Naive thymus-derived CD8-positive, alpha-beta T cell (primary cell): ENCODE results near the gene FZD1. TPM values are rescaled to one million over a fixed set of nuclear protein-coding genes. Genes with fewer than 3 reads are reported as not detected.

Experiments
- ATAC-seq, 2 donors: fragments of 150-1000 bp; cut with Tn5 transposase in 1 of 2; sonication (Bioruptor Pico), chemical (Tn5 transposase) in 1 of 2; 1 replicate in 1 of 2; 2 replicates in 1 of 2; pipeline ENCODE4 v1.10.0; 2021; ENCODE audit warnings: mild to moderate bottlenecking in 2 of 2, moderate library complexity in 2 of 2
- POLR2A ChIA-PET: fragments of 350-600 bp; sonication (Branson Sonifier 250); formaldehyde crosslinking; loops from one replicate; lab custom pipeline; 2021; ENCODE audit warnings: antibody characterized with exemption; lab: Charles Lee
- DNase-seq, 10 donors: peaks; one replicate each; pipeline versions ENCODE4 v3.0.0 to v3.0.0-alpha.2; 2020 to 2022
- H3K27ac Mint-ChIP-seq, 10 donors: one replicate each; pipeline ENCODE4 v1.8.0; 2020 to 2022; ENCODE audit warnings: mild to moderate bottlenecking in 10 of 10, mixed read lengths in 10 of 10, moderate library complexity in 4 of 10, inconsistent platforms in 1 of 10
- H3K27me3 Mint-ChIP-seq, 5 donors: one replicate each; pipeline ENCODE4 v1.8.0; 2021 to 2022; ENCODE audit warnings: mixed read lengths in 5 of 5
- H3K36me3 Mint-ChIP-seq, 3 donors: one replicate each; pipeline ENCODE4 v1.8.0; 2020 to 2022; ENCODE audit warnings: mixed read lengths in 3 of 3, mild to moderate bottlenecking in 2 of 3, inconsistent platforms in 1 of 3
- H3K4me1 Mint-ChIP-seq, 4 donors: one replicate each; pipeline ENCODE4 v1.8.0; 2021 to 2022; ENCODE audit warnings: mixed read lengths in 4 of 4
- H3K4me3 Mint-ChIP-seq, 10 donors: one replicate each; pipeline ENCODE4 v1.8.0; 2020 to 2022; ENCODE audit warnings: mild to moderate bottlenecking in 10 of 10, mixed read lengths in 10 of 10, moderate library complexity in 6 of 10, inconsistent platforms in 1 of 10
- H3K9me3 Mint-ChIP-seq, 9 donors: one replicate each; pipeline ENCODE4 v1.8.0; 2020 to 2022; ENCODE audit warnings: mixed read lengths in 9 of 9, mild to moderate bottlenecking in 3 of 9, inconsistent platforms in 1 of 9, moderate library complexity in 1 of 9
- polyA plus RNA-seq, 3 donors: library from polyadenylated mRNA; unstranded; fragments of 300-500 nt; fragmentation: Illumina TruSeq; gene quantifications; one replicate each; pipeline ENCODE4 v1.2.3, GENCODE V29; 2021
- total RNA-seq, 8 experiments: library from RNA in 2 of 8; stranded (reverse) in 2 of 8; gene quantifications; one replicate each; pipeline ENCODE4 v1.2.3 and lab custom pipeline; 2021 to 2026

Gene FZD1
- total and polyA plus RNA-seq, 5 experiments from 2014 or later: 0.07 TPM; not detected in 4

- Mint-ChIP-seq H3K36me3 (no peaks in the 10 kb centered on the region), H3K27me3 (peaks cover 0 to 12% (median 0%) of the 10 kb centered on the region in 5 donors), H3K27ac (no peak overlapping the region), H3K9me3 (no peaks in the 10 kb centered on the region), H3K4me1 (peaks cover 0 to 1% (median 0%) of the 10 kb centered on the region in 4 donors), H3K4me3 (no peak overlapping the region)
- POLR2A ChIA-PET: no interaction called here
- no peak for ATAC-seq
- DNase-seq: no peak
These were observed 48.9 kb downstream of the FZD1 start for GRCh38 chr7:91313113-91313512.

GRCh38 chr7:91314591-91315323 lies 50.5 kb downstream of the FZD1 start:
- Mint-ChIP-seq H3K4me3 (no peak overlapping the region), H3K27ac (no peak overlapping the region), H3K4me1 (no peaks in the 10 kb centered on the region), H3K36me3 (no peaks in the 10 kb centered on the region), H3K27me3 (peaks cover 0 to 16% (median 0%) of the 10 kb centered on the region in 5 donors), H3K9me3 (no peaks in the 10 kb centered on the region)
- DNase-seq (no peak), ATAC-seq (no peak)
- POLR2A ChIA-PET: no interaction called here

- Mint-ChIP-seq H3K36me3 (no peaks in the 10 kb centered on the region), H3K27me3 (peaks cover 0 to 12% (median 0%) of the 10 kb centered on the region in 5 donors), H3K4me3 (no peak overlapping the region), H3K27ac (no peak overlapping the region), H3K4me1 (no peaks in the 10 kb centered on the region), H3K9me3 (no peaks in the 10 kb centered on the region)
- ATAC-seq (no peak), DNase-seq (no peak)
- POLR2A ChIA-PET: no interaction called here
These were observed 52.2 kb downstream of the FZD1 start for GRCh38 chr7:91316426-91316825.

- no peaks in the 10 kb centered on the region for H3K9me3 Mint-ChIP-seq
- no peak overlapping the region for H3K27ac Mint-ChIP-seq
- peaks cover 0 to 9% (median 5%) of the 10 kb centered on the region in 5 donors for H3K27me3 Mint-ChIP-seq
- POLR2A ChIA-PET: no interaction called here
- no peak for ATAC-seq
- no peaks in the 10 kb centered on the region for H3K36me3 Mint-ChIP-seq
- no peak overlapping the region for H3K4me3 Mint-ChIP-seq
- DNase-seq: no peak
- H3K4me1 Mint-ChIP-seq: no peaks in the 10 kb centered on the region
These were observed 55.1 kb downstream of the FZD1 start for GRCh38 chr7:91319351-91319750.

GRCh38 chr7:91320366-91321078 lies 56.3 kb downstream of the FZD1 start:
- Mint-ChIP-seq H3K4me1 (no peaks in the 10 kb centered on the region), H3K27ac (no peak overlapping the region), H3K36me3 (no peaks in the 10 kb centered on the region), H3K4me3 (no peak overlapping the region), H3K9me3 (no peaks in the 10 kb centered on the region), H3K27me3 (peaks cover 0 to 9% (median 5%) of the 10 kb centered on the region in 5 donors)
- POLR2A ChIA-PET: no interaction called here
- ATAC-seq: no peak
- DNase-seq: no peak
